Parathyroid adenoma (tissue), 2 donors: Measurements from ENCODE around the gene SERPINH1.

ENCODE experiments used
- H2AFZ ChIP-seq: fragments of 300-600 bp; sonication (generic); one replicate; pipeline ENCODE4 v1.7.0; 2017; ENCODE audit warnings: antibody characterized with exemption, mild to moderate bottlenecking
- H3K27ac ChIP-seq: fragments of 300-600 bp; sonication (generic); one replicate; pipeline ENCODE4 v1.7.0; 2017
- H3K27me3 ChIP-seq: fragments of 300-600 bp; sonication (generic); one replicate; pipeline ENCODE4 v1.7.0; 2017; ENCODE audit warnings: low read length; ENCODE audit not compliant: control insufficient read depth, insufficient read depth
- H3K36me3 ChIP-seq: fragments of 300-600 bp; sonication (generic); one replicate; pipeline ENCODE4 v1.7.0; 2017; ENCODE audit warnings: low read length; ENCODE audit not compliant: control insufficient read depth, insufficient read depth
- H3K4me1 ChIP-seq: fragments of 300-600 bp; sonication (generic); one replicate; pipeline ENCODE4 v1.7.0; 2017; ENCODE audit warnings: control low read depth
- H3K4me2 ChIP-seq: fragments of 300-600 bp; sonication (generic); one replicate; pipeline ENCODE4 v1.7.0; 2017; ENCODE audit warnings: low read length
- H3K4me3 ChIP-seq: fragments of 300-600 bp; sonication (generic); one replicate; pipeline ENCODE4 v1.7.0; 2017; ENCODE audit warnings: low read depth, low read length
- H3K79me2 ChIP-seq: fragments of 300-600 bp; sonication (generic); one replicate; pipeline ENCODE4 v1.7.0; 2017; ENCODE audit warnings: control low read depth
- H3K9ac ChIP-seq: fragments of 300-600 bp; sonication (generic); one replicate; pipeline ENCODE4 v1.7.0; 2017; ENCODE audit warnings: mild to moderate bottlenecking
- H3K9me3 ChIP-seq: fragments of 300-600 bp; sonication (generic); one replicate; pipeline ENCODE4 v1.7.0; 2017; ENCODE audit warnings: low read length; ENCODE audit not compliant: control insufficient read depth
- TF ChIP-seq, protein P1 (sequence below): fragments of 300-600 bp; sonication (generic); IDR thresholded peaks from one replicate; pipeline ENCODE4 v1.7.0; 2017; ENCODE audit warnings: antibody characterized with exemption, mild to moderate bottlenecking
- donor health status: primary hyperparathyroidism.

Gene SERPINH1

DNA sequence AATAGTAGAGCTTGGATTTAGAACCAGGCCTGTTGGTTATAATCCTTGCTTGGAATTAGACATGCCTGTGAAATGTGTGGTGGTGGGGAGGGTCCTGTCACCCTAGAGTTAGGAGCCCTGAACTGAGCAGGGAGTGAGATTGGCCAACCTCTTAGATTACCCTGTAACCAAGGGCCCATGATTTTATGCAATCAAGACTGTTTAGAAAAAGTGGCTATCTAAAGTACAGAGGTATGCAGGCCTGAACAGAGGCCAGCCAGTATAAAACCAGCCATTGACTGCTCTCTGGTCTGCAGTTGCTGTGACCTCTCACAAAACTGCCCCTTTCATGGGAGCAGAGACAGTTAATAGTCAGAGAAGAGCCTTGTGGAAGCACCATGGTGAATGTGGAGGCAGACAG is 36.2 kb downstream of the SERPINH1 start:
- Histone ChIP-seq H3K4me3 (no peak overlapping the region), H3K4me1 (no peaks in the 10 kb centered on the region), H3K4me2 (no peak overlapping the region), H3K79me2 (no peaks in the 10 kb centered on the region), H3K27ac (no peak overlapping the region), H3K27me3 (no peaks in the 10 kb centered on the region), H3K9me3 (no peaks in the 10 kb centered on the region), H3K9ac (no peak overlapping the region), H3K36me3 (no peaks in the 10 kb centered on the region), H2AFZ (no peak overlapping the region)
- TF ChIP-seq, protein P1, sequence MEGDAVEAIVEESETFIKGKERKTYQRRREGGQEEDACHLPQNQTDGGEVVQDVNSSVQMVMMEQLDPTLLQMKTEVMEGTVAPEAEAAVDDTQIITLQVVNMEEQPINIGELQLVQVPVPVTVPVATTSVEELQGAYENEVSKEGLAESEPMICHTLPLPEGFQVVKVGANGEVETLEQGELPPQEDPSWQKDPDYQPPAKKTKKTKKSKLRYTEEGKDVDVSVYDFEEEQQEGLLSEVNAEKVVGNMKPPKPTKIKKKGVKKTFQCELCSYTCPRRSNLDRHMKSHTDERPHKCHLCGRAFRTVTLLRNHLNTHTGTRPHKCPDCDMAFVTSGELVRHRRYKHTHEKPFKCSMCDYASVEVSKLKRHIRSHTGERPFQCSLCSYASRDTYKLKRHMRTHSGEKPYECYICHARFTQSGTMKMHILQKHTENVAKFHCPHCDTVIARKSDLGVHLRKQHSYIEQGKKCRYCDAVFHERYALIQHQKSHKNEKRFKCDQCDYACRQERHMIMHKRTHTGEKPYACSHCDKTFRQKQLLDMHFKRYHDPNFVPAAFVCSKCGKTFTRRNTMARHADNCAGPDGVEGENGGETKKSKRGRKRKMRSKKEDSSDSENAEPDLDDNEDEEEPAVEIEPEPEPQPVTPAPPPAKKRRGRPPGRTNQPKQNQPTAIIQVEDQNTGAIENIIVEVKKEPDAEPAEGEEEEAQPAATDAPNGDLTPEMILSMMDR: no peak

DNA sequence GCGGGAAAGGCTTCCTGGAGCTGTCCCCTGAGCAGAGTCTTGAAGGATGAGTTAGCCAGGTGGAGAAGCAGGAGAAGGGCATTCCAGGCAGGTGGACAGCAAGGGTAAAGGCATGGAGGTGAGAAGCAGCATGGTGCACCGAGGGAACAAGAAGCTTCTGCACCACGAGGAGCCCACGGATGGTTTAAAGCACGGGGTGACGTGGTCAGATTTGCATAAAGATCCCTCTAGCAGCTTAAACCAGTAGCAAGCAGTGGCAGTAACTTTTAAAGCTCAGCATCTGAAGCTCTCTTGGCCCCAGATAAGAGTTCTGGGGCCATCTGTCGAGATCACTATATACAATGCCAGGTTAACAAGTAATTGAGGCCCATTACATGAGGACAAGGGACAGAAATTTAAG is 36.8 kb downstream of the SERPINH1 start:
- Histone ChIP-seq H3K4me3 (no peak overlapping the region), H3K4me2 (no peak overlapping the region), H2AFZ (no peak overlapping the region), H3K36me3 (no peaks in the 10 kb centered on the region), H3K9ac (no peak overlapping the region), H3K27me3 (no peaks in the 10 kb centered on the region), H3K79me2 (no peaks in the 10 kb centered on the region), H3K9me3 (no peaks in the 10 kb centered on the region), H3K4me1 (no peaks in the 10 kb centered on the region), H3K27ac (no peak overlapping the region)
- TF ChIP-seq, protein P1: no peak

DNA sequence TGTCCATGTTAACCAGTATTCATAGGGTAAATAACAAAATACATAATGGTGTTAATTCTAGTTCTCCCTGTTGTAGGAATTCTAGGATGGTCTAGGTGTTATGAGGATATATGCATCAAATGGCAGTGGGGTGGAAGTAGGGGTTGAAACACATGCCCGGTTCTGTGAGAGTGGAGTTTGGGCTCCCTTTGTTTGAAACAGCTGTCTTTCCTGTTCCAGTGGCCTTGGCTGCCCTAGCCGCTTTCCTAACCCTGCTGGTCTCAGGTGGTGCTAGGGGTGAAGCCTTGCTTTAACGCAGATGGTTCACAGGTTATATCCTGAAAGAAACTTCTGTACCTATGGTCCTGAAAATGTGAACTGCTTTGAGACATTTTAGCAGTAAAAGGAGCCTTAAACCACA is 38.3 kb downstream of the SERPINH1 start:
- H3K4me2 ChIP-seq: no peak overlapping the region
- no peak overlapping the region for H3K9ac ChIP-seq
- TF ChIP-seq, protein P1: no peak
- H3K27ac ChIP-seq: no peak overlapping the region
- H2AFZ ChIP-seq: no peak overlapping the region
- H3K4me3 ChIP-seq: no peak overlapping the region
- H3K9me3 ChIP-seq: no peaks in the 10 kb centered on the region
- no peaks in the 10 kb centered on the region for H3K36me3 ChIP-seq
- no peaks in the 10 kb centered on the region for H3K27me3 ChIP-seq
- H3K79me2 ChIP-seq: no peaks in the 10 kb centered on the region
- no peaks in the 10 kb centered on the region for H3K4me1 ChIP-seq

DNA sequence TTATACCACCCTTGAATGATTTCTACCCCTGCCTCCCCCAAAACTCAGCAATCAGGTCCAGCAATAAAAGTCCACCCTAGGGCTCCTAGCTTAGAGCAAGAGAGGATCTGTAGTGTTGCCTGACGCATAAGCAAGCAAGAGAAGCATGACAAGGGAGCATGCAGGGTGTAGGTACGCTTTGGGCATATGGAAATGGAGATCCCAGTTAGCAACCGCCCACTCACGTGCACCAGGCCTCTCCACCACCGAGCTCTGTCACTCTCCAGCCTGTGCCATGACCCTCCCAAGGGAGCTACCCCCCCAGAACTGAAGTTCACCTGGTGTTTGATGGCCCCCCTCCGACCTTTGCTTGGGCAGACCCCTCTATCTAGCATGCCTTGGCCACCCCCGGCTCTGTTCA is 39.4 kb downstream of the SERPINH1 start:
- no peaks in the 10 kb centered on the region for H3K4me1 ChIP-seq
- no peaks in the 10 kb centered on the region for H3K79me2 ChIP-seq
- H3K27ac ChIP-seq: no peak overlapping the region
- no peak overlapping the region for H3K4me3 ChIP-seq
- H3K4me2 ChIP-seq: no peak overlapping the region
- H3K9me3 ChIP-seq: no peaks in the 10 kb centered on the region
- no peak overlapping the region for H2AFZ ChIP-seq
- no peaks in the 10 kb centered on the region for H3K36me3 ChIP-seq
- TF ChIP-seq, protein P1: no peak
- no peak overlapping the region for H3K9ac ChIP-seq
- no peaks in the 10 kb centered on the region for H3K27me3 ChIP-seq

DNA sequence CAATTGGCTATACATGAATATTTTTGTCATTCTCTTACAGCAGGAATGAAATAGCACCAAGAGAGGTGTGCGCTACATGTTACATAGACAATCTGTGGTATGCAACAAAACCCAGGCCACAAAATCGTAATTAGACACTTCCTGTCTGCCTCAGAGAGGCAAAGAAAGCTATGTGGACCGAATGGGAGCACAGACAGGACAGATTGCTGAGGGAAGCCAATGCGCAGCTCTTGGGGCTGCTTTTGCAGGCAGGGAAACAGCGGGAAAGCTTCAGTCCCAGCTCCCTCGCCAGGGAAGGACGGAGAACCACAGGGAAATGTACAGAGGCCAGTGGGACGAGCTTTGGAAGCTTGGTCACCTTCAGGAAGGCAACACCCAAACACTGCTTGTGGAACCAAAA is 40.9 kb downstream of the SERPINH1 start:
- no peak overlapping the region for H3K9ac ChIP-seq
- TF ChIP-seq, protein P1: no peak
- no peaks in the 10 kb centered on the region for H3K4me1 ChIP-seq
- H3K9me3 ChIP-seq: no peaks in the 10 kb centered on the region
- no peak overlapping the region for H3K4me2 ChIP-seq
- H3K27ac ChIP-seq: no peak overlapping the region
- no peak overlapping the region for H2AFZ ChIP-seq
- H3K36me3 ChIP-seq: no peaks in the 10 kb centered on the region
- no peaks in the 10 kb centered on the region for H3K27me3 ChIP-seq
- no peaks in the 10 kb centered on the region for H3K79me2 ChIP-seq
- no peak overlapping the region for H3K4me3 ChIP-seq
